DMS153 treated with DMSO at 0.1 percent for 48 hours (cell line): ENCODE results near the gene CDH13.

Experiments used
- DNase-seq: peaks from one replicate; lab custom pipeline; 2025; ENCODE audit not compliant: unreplicated experiment; lab: John Stamatoyannopoulos, UW

Gene CDH13

DNA sequence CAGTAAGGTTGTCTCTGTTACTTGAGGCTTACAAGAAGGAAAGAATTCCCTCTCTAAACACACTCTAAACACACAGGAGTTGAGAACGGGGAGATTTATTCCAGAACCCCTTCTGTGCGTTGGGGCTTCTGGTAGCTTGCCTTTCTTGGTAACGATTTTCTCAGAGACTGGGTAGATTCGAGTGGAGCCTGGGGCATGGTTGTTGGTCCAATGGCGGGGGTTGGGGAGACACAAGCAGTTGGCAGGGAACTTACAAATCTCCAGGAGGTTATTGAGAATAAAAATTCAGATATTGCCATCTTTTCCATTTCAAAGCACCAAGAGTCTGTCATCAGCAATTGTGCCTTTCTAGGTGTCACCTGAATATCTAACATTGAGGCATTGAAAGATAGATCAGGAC is 251.7 kb downstream of the CDH13 start:
- DNase-seq, result no peak

DNA sequence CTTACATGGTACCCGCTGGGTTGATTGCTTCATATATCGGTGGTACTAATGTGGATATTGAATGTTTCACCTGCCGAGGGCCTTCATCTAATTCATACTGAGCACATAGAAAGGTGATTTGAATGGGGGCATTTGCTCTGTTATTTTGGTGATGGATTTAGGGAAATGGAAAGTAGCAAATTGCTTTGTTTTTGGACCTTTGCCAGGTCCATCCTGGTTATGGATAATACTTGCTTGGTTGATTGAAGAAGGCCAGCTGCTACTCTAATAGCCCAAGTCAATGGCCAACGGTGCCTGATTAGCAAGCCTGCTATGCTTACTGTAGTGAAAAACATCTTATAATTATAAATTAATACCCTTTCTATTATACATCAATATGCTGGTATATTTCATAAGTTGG is 253.6 kb downstream of the CDH13 start:
- no peak for DNase-seq

DNA sequence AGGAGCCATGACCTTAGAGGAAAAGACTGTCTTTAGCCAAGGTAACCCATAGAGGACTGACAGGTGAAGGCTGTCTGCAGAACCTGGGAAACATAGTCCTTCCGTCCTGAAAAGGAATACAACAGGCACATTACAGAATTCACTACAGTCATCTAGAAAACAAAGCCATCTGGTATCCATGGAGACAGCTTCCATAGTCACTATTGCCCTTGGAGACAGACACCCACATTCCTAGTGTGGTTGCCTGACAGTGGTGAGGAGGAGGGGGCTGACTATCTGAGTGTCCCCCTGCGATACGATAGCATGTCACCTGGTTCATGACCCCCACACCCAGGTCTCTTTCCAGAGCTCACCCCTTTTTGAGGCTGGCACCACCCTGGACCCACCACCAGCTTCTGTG is 254.7 kb downstream of the CDH13 start:
- DNase-seq, result no peak

DNA sequence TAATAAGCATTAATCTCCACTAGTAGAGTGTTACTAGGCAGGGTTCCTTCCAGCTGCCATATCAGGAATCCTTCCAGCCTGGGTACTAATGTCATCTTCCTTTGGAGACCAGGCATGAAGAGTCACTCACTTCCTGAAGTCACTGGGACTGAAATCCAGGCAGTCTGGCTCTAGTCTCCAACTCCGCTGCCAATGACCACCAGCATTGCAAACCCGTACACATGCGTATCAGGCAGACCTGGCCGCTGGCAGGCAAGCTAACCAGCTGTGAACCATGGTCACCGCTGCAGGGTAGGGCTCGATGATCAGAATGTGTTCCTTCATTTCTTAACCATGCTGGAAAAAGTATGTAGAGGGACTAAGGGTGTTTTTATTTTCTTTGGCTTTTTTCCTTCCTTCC is 255.5 kb downstream of the CDH13 start:
- DNase-seq, result no peak

DNA sequence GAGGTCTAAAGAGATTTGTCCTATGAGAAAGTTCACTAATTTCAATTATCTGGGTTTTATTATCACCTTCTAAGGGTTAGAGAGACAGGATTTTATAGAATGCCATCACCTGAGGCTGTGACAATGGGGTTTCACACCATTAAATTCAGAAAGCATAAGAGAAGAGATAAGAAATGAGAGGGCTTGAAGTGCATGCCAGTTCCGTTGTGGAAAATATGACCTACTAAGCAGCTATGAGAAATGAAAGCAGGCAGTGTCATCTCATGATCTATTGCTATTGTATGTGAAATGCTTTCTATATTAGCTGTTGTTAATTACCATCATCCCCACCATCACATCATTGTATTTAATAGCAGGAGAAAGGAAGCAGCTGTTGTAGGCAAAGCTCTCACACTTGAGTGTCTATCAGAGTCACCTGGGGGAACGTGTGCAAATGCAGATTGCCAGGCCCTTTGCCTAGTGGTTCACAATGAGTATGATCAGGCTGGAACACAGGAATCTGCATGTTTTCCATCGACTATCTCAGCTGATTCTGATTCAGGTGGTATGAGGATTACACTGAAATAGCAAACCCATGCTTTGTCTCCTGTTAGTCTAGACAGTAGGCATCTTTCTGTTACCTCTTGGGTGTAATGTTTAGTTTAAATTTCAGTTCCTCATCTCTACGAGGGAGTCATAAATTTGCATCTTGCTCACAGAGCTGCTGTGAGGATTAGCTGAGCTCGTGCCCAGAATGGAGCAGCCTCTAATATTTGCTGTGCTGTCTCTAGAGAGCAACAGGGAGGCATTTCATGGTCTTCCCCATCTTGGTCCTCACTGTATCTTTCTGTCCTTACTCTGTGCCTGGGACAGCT is 256.4 kb downstream of the CDH13 start:
- DNase-seq, result no peak

DNA sequence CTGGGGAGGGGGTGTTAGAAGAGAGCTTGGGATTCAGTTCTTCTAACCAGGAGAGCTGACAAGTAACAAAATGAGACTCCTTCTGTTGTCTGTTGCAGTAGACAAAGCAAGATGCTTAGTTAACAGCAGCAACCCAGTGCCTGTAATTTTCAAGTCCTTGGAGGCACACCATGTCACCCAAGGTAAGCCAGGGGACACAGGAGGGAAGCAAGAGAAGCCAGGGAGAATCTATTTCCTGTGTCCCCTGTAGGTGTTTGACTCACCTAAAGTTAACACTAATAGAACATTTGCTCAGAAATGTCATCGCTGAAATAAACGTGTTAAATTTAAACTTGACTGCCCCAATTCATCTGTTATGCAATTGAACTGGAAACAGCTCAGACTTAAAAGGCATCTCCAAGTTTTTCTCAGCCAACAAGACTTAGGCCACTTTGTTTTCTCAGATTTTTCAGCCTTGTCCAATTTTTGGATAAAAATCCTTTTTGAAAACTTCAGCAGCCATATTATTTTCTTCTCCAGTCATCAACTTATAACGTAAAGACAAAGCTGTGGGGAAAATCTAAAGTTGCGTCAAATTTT is 257.6 kb downstream of the CDH13 start:
- DNase-seq, result no peak

DNA sequence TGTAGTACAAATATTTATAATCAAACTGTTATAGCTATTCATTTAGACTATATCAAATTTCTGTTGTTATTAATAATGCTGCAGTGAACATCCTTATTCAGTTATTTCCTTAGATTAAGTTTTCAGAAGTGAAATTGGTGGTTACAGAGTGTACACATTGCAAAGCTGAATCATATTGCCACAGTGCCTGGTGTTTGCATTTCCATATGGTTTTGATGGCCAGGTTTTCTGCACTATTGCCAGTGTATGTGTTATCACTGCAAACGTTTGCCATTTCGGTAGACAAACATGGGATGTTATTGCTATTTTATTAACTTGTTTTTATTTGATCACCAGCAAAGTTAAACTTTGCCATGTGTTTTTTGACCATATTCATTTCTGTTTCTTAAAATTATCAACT is 259.4 kb downstream of the CDH13 start:
- no peak for DNase-seq

DNA sequence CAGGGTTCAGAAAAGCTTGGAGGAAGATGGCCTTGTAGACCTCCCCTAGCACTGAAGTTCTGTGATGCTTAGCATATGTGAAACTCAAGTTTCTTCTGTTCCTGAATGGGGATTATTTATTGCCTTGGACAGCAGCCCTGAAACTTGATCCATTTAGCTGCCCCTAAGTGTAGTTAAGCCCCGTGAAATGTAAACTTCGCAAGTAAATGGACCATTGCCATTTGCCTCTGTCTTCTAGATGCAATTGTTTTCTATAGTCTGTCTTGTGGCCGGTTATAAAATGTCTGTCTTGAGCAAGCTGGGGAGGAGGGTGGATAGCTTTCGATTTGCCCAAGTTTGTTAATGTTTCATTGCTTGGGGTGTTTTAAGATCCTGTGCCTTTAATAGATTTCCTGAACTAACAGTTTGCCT is 261.8 kb downstream of the CDH13 start:
- no peak for DNase-seq

DNA sequence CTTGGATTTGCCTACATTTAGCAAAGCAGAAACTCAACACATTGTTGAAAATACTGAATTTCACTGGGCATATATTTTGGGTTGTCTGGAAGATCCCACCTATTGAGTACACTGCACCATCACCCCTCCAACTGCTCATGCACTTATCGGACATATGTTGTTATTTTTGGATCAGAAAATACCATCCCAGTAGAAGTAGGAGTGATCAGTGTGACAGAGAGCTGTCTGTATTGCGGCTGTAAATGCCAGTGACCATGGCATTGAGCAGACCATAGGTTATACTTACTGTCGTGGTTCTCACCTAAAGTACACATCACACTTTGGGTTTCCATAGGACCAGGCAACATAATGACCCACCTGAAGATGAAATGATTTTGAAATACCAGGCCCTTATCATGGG is 264.7 kb downstream of the CDH13 start:
- no peak for DNase-seq

DNA sequence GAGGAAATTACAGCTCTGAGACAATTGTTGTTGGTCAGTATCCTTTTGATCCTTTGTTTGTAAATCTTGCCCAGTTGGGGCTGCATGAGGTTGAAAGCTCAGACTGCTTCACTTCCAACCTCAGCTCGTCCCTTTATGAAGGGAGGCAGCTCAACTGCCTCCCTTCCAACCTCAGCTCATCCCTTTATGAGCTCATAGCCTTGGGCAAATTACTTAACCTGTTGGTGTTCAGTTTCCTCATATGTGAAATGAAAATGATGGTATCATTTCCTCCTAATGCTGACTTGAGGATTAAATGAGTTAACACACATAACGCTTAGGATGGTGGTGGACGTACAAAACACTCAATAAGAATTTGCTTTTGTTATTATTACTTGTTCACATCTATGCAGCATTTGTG is 265.1 kb downstream of the CDH13 start:
- no peak for DNase-seq

DNA sequence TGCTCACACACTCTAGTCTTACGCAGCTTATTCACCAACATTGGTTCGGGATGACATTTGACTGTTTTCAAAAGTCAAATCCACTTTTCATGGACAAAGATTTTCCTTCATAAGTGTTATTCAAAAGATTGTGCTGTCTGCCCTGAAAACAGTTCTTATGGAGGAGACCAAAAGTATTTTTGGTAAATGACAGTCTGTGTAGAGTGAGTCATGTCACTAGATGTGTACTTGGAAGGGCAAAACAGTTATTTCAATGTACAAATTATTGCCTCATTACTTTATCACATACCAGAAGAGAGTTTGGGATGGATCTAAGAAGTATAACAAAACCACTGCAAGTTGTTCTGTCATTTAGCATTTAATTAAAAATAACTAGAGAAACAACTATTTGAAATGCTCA is 265.6 kb downstream of the CDH13 start:
- no peak for DNase-seq

DNA sequence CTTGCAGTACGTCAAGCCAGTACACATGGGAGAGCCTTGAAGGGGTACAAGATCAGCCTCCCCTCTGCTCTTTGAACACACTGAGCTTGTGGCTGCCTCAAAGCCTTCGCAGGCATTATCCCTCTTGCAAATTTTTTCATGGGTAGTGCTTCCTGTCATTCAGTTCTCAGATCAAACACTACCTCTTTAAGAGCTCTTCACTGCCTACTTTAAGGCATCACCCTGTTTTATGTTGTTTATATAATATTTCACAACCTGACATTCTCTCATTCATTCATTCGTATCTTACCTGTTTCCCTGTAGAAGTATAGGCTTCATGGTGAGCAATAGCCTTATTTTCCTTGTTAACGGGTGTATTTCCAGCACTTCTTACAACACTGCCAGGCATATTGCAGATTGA is 269.1 kb downstream of the CDH13 start:
- no peak for DNase-seq

DNA sequence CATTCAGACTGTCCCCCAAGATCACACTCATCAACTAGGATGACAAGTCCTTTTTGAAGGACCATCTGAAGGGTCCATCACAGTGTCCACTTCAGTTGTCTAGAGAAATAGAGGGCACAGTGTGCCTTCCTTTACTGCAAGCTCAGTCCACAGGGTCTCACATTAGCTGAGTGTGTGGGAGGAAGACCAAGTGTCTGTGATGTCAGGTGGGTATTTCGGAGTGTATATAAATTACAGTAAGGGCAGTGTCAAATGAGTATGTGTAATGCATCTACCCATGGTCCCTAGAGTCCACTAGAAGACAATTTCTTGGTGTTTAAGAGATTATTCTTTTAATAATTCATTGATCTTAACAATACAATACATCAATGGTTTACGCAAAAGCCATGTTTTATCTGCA is 272.2 kb downstream of the CDH13 start:
- DNase-seq, result no peak

DNA sequence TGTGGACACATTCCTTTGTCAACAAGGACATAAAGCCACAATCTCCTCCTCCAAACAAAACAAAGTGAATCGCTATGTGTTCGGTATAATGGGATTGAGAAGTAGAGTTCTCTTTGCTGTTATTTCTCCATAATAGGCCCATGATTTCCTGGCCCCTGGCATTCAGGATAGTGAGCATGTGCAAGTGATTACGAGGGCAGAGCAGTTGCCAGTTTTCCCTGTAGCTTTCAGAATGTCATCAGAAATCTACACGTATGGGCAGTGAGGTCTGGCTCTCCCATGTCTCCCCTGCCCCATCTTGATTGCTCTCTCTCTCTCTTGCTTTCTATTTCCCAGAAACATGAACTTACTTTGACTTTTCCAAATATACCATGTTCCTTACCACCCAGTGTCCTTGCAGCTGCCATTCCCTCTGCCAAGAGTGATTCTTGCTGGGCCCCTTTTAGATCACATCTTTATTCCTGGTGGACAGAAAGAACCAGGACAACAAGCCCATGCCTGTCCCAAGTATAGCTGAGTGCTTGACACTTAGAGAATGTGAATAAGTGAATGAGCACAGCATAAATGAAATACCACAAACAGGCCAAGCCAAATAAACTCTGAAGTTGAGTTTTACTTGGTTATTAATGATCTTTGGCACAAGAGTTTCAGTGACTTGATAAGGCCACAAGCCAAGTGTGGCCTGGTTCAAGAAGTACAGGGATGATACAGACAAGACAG is 273.1 kb downstream of the CDH13 start:
- DNase-seq, result no peak

DNA sequence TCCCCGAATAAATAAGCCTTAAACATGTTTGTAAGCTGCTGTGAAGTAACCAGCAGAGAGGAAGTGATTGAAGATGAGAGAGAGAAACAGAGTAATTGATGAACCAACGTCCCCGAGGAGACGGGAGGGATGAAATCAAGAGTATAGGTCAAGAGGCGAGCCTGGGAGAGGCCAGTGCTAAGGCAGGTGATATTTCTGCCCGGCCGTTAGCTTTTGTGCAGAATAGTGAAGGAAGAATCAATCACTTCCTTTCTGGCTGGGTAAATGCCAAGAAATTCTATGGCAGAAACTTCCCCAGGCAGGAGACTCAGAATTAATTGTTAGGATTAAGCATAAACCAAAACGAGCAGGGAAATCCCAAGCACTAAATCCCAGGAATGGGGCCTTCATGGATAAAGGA is 273.8 kb downstream of the CDH13 start:
- DNase-seq, result no peak

DNA sequence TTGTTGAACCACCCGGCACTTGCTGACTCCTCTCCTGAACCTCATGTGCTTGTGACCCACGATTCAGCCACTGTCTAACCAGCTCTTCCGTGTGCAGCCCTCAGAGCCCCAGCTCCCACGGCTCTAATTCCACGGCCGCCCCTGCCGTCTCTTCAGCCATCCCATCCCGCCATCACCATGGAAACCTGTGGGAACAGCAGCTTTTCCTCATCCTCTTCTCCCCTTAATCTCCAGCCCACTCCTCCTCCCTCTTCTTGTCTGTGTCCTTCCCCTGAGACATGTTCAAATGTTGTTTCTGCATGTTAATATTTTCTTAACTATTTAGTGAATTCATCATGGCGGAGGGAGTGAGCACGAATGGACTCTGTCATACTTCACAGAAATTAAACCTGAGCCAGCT is 285.2 kb downstream of the CDH13 start:
- no peak for DNase-seq

DNA sequence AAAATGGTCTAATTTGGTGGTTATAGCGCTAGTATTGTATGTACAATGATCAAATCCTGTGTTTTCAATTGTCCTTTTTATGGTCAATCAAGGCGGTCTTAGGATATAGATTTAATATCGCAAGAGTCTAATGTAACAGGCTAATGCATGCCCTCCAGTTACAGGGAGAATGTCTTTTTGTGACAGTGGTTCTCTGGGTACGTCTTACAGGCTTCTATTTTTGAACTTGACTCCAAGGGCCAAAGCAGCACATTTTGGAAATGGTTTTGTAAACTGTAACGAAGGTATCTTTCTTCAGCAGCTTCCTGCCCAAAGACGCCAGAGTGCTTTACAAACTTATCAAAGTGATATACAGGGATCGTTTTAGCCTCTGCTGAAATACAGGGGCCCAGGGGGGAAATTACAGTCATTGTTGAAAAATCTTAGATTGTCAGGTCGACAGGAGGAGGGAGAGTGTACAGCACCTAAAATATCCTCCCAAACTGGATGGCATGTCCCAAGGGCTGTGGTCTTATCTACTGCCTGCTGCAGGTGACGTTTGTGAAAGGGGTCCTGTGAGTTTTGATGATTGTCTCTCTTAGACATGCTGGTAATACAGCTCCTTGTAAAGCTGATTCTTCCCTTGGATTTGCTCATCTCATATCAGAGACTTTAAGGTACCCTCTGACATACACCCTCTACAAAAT is 288.5 kb downstream of the CDH13 start:
- DNase-seq, result no peak

DNA sequence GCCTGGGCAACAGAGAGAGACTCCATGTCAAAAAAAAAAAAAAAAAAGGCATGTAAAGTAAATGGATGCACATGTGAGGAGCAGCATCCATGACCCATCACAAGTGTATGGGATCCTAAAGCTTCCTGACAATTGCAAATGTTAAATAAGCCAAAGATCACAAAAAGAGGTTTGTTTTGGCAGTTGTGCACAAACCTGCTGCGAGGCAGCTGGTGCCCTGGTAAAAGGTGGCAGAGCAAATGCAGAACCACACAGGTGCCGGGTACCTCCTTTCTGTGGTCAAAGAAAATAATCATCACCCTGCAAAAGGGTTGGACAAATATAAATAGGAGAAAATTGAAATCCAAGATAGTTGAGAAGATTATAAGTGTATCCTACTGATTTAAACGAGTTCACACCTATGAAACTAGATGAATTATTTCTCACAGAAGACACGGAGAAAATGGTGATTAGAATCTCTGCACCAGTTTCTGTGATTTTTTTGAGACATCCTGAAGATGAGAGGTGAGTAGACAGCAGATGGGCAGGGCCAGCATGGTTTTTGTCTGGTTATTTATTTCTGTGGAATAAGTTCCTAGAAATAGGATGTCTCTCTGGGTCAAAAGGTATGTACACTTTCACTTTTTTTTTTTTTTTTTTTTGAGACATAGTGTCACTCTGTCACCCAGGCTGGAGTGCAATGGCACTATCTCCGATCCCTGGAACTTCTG is 291.3 kb downstream of the CDH13 start:
- DNase-seq, result no peak

DNA sequence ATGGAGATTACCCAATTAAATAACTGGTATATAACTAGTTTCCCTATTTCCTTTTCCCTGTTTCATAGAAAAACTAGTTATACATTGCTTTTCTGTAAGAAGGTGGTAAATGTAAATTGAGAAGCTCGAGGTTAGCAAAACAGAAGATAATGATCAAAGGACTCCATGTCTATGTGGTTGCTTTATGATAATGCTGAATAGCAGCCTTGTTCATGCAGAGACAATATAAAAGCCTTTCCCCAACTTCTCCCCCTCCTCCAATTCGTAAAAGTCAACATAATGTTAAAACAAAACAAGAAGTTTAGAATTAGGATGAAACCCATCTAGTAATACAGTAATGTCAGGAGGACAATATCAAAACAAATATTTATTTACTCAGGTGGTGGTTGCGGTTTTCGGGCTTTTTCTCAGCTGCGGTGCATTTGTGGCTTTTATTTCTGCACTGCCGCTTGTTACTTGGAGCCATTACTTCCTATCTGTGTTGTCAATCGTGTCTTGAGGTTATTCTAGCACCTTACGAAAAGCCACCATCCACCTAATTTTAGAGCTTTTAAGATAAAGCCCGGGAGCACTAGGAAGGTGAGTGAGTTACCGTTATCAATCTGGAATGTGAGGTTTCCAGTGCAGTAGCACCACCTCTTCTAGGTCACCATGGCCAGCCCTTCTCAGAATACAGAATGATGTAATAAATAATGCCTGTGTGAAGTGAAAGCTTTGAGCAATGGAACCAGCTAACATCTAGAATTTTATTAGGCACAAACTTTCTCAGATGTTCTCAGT is 297.5 kb downstream of the CDH13 start:
- DNase-seq, result no peak

DNA sequence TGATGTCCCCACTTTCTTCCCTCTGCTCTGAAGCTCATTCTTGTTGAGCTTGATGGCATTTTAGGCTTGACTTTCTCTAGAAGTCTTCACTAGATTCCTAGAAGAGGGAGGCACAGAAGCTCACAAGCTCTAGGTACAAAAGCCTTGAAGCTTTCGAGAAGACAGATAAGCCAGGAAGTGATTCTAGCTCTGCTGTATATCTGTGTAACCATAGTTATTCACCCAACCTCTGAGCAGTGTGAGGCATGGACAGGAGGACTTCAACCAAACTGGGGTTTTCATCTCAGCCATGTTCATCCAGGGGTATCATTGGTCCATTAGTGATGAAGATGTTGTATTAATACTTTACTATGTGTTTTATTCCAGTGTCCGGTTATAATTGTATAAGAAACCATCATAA is 299.7 kb downstream of the CDH13 start:
- DNase-seq, result no peak
